Osteoblast (primary cell): ENCODE results near the gene NSMCE4A. TPM values are rescaled to one million over a fixed set of nuclear protein-coding genes. Genes with fewer than 3 reads are reported as not detected.
"Not testable (repeated sequence)": the region's sequence is repeated elsewhere in the genome, so short reads cannot be mapped to it uniquely, and the experiment has no call there.

Source experiments
- DNase-seq: peaks from one replicate; pipeline ENCODE4 v3.0.0; 2011; ENCODE audit warnings: low spot score, mixed read lengths; ENCODE audit not compliant: insufficient read length; ENCODE audit errors: missing footprints
- H2AFZ ChIP-seq: 2 replicates; pipeline ENCODE4 v1.6.0; 2011; ENCODE audit warnings: mild to moderate bottlenecking, low read length
- H3K27ac ChIP-seq: 2 replicates; pipeline ENCODE4 v1.5.1; 2011; ENCODE audit warnings: mild to moderate bottlenecking, low read depth, low read length, moderate library complexity
- H3K27me3 ChIP-seq: 2 replicates; pipeline ENCODE4 v1.6.0; 2012; ENCODE audit warnings: mild to moderate bottlenecking, control low read depth, inconsistent platforms, low read length, moderate library complexity; ENCODE audit not compliant: insufficient read depth
- H3K36me3 ChIP-seq: 2 replicates; pipeline ENCODE4 v1.5.1; 2011; ENCODE audit warnings: mild to moderate bottlenecking, low read length, control low read depth, moderate library complexity; ENCODE audit not compliant: insufficient read depth
- H3K4me1 ChIP-seq: 2 replicates; pipeline ENCODE4 v1.5.1; 2011; ENCODE audit warnings: mild to moderate bottlenecking, low read length, control low read depth, moderate library complexity; ENCODE audit not compliant: insufficient read depth
- H3K4me2 ChIP-seq: 2 replicates; pipeline ENCODE4 v1.6.0; 2011; ENCODE audit warnings: mild to moderate bottlenecking, low read length; ENCODE audit not compliant: insufficient read depth
- H3K4me3 ChIP-seq: fragments of 200-600 bp; sonication (generic); 3 replicates; pipeline ENCODE4 v1.5.1; 2012; ENCODE audit warnings: mild to moderate bottlenecking, low read length, inconsistent platforms; ENCODE audit not compliant: insufficient read depth
- H3K79me2 ChIP-seq: 2 replicates; pipeline ENCODE4 v1.6.0; 2012; ENCODE audit warnings: mild to moderate bottlenecking, low read length, control low read depth, inconsistent platforms; ENCODE audit not compliant: insufficient read depth
- H3K9me3 ChIP-seq: 2 replicates; pipeline ENCODE4 v1.5.1; 2011; ENCODE audit warnings: low read depth, low read length, control low read depth
- H4K20me1 ChIP-seq: 2 replicates; pipeline ENCODE4 v1.6.0; 2012; ENCODE audit warnings: mild to moderate bottlenecking, low read length, control low read depth; ENCODE audit not compliant: insufficient read depth
- CTCF ChIP-seq: IDR thresholded peaks from 2 replicates; pipeline ENCODE4 v1.5.1; 2011; ENCODE audit warnings: mild to moderate bottlenecking, low read depth, low read length, moderate library complexity; ENCODE audit errors: extremely low read depth
- total RNA-seq: library from RNA; depleted of rRNA; stranded (reverse); fragments of >200 nt; gene quantifications from 2 replicates; pipeline ENCODE4 v1.2.3, GENCODE V29; 2012

Gene NSMCE4A
- total RNA-seq, 1 donor = 25.7 TPM

GRCh38 chr10:121921238-121921931 is 53.6 kb downstream of the NSMCE4A start:
- no peaks in the 10 kb centered on the region for H3K27me3 ChIP-seq
- DNase-seq = no peak
- no peak for TF ChIP-seq CTCF
- no peak overlapping the region for H3K27ac ChIP-seq
- no peak overlapping the region for H2AFZ ChIP-seq
- peaks cover 10% of the 10 kb centered on the region for H3K36me3 ChIP-seq
- peaks cover 21% of the 10 kb centered on the region for H3K79me2 ChIP-seq
- no peak overlapping the region for H3K4me3 ChIP-seq
- H3K4me2 ChIP-seq = no peak overlapping the region
- H4K20me1 ChIP-seq = no peaks in the 10 kb centered on the region
- no peaks in the 10 kb centered on the region for H3K9me3 ChIP-seq
- H3K4me1 ChIP-seq = peaks cover 2% of the 10 kb centered on the region

GRCh38 chr10:121919666-121920065 is 55.4 kb downstream of the NSMCE4A start:
- DNase-seq = no peak
- Histone ChIP-seq H3K27ac (no peak overlapping the region), H3K4me3 (no peak overlapping the region), H3K4me1 (no peaks in the 10 kb centered on the region), H3K36me3 (peaks cover 10% of the 10 kb centered on the region), H3K27me3 (no peaks in the 10 kb centered on the region), H2AFZ (no peak overlapping the region), H3K4me2 (no peak overlapping the region), H4K20me1 (no peaks in the 10 kb centered on the region), H3K9me3 (no peaks in the 10 kb centered on the region), H3K79me2 (peaks cover 8% of the 10 kb centered on the region)
- no peak for TF ChIP-seq CTCF

- DNase-seq, H3K79me2 ChIP-seq, H4K20me1 ChIP-seq, H3K27ac ChIP-seq, H3K4me2 ChIP-seq, H3K27me3 ChIP-seq, H3K9me3 ChIP-seq, H3K4me3 ChIP-seq, H2AFZ ChIP-seq, H3K4me1 ChIP-seq: not testable (repeated sequence)
- H3K36me3 ChIP-seq = peaks cover 10% of the 10 kb centered on the region
These were observed 56.2 kb downstream of the NSMCE4A start for GRCh38 chr10:121918800-121919199.

GRCh38 chr10:121914661-121915060 is 60.4 kb downstream of the NSMCE4A start:
- Histone ChIP-seq H3K27me3 (no peaks in the 10 kb centered on the region), H2AFZ (no peak overlapping the region), H3K27ac (no peak overlapping the region), H3K4me1 (peaks cover 6% of the 10 kb centered on the region), H3K4me2 (no peak overlapping the region), H3K4me3 (no peak overlapping the region), H4K20me1 (no peaks in the 10 kb centered on the region), H3K36me3 (peaks cover 6% of the 10 kb centered on the region), H3K79me2 (no peaks in the 10 kb centered on the region), H3K9me3 (no peaks in the 10 kb centered on the region)
- TF ChIP-seq CTCF = no peak
- no peak for DNase-seq
